PC-9 (cell line): ENCODE results near the gene PIK3R5. TPM values are rescaled to one million over a fixed set of nuclear protein-coding genes. Genes with fewer than 3 reads are reported as not detected.
"Not testable (repeated sequence)": the region's sequence is repeated elsewhere in the genome, so short reads cannot be mapped to it uniquely, and the experiment has no call there.

ENCODE experiments used
- BruUV-seq: library from RNA; stranded (reverse); fragments of 400-500 nt; replicated peaks from 2 replicates; lab custom pipeline; 2021; lab: Mats Ljungman, UMichigan
- CTCF ChIA-PET: fragments of 300-600 bp; sonication (Branson Sonifier 250); formaldehyde crosslinking; loops from one replicate; lab custom pipeline; 2022; ENCODE audit warnings: antibody characterized with exemption; lab: Charles Lee
- POLR2A ChIA-PET: fragments of 300-600 bp; sonication (Branson Sonifier 250); formaldehyde crosslinking; loops from one replicate; lab custom pipeline; 2022; ENCODE audit warnings: antibody characterized with exemption; ENCODE audit not compliant: unreplicated experiment; lab: Charles Lee
- DNase-seq, 2 experiments: peaks; one replicate each; pipeline versions ENCODE4 v3.0.0 to v3.0.0-alpha.2; 2015 to 2022; ENCODE audit warnings: mixed read lengths in 1 of 2
- H2AFZ ChIP-seq: fragments of 200-600 bp; sonication (generic); 2 replicates; pipeline ENCODE4 v1.8.1; 2017; ENCODE audit warnings: antibody characterized with exemption
- H3F3A ChIP-seq: fragments of 200-600 bp; sonication (generic); 2 replicates; pipeline ENCODE4 v1.8.1; 2017; ENCODE audit warnings: antibody characterized with exemption, mild to moderate bottlenecking, low read depth; ENCODE audit not compliant: insufficient read depth
- H3K27ac ChIP-seq: fragments of 200-600 bp; sonication (generic); 2 replicates; pipeline ENCODE4 v1.6.1; 2016; ENCODE audit warnings: mixed run types
- H3K27me3 ChIP-seq: fragments of 200-600 bp; sonication (generic); 2 replicates; pipeline ENCODE4 v1.6.1; 2016; ENCODE audit warnings: low read depth, mixed run types; ENCODE audit not compliant: insufficient read depth
- H3K36me3 ChIP-seq: fragments of 200-600 bp; sonication (generic); 2 replicates; pipeline ENCODE4 v1.6.1; 2016; ENCODE audit warnings: low read depth, mixed run types
- H3K4me1 ChIP-seq: fragments of 200-600 bp; sonication (generic); replicated peaks from 2 replicates; pipeline ENCODE4 v1.6.1; 2016; ENCODE audit warnings: mixed run types; ENCODE audit not compliant: insufficient read depth
- H3K4me2 ChIP-seq: fragments of 200-600 bp; sonication (generic); 2 replicates; pipeline ENCODE4 v1.6.1; 2017; ENCODE audit warnings: mixed run types
- H3K4me3 ChIP-seq: fragments of 200-600 bp; sonication (generic); 2 replicates; pipeline ENCODE4 v1.6.1; 2016; ENCODE audit warnings: mixed run types
- H3K79me2 ChIP-seq: fragments of 200-600 bp; sonication (generic); 2 replicates; pipeline ENCODE4 v1.6.1; 2017; ENCODE audit warnings: low read depth, mixed run types
- H3K9me2 ChIP-seq: fragments of 200-600 bp; sonication (generic); 2 replicates; pipeline ENCODE4 v1.8.1; 2017; ENCODE audit warnings: mild to moderate bottlenecking; ENCODE audit not compliant: insufficient read depth
- H3K9me3 ChIP-seq: fragments of 200-600 bp; sonication (generic); 2 replicates; pipeline ENCODE4 v1.8.1; 2016; ENCODE audit warnings: low read depth; ENCODE audit not compliant: insufficient read depth
- H4K20me1 ChIP-seq: fragments of 200-600 bp; sonication (generic); 2 replicates; pipeline ENCODE4 v1.8.1; 2017; ENCODE audit not compliant: insufficient read depth
- EZH2 ChIP-seq: fragments of 200-600 bp; sonication (generic); IDR thresholded peaks from 2 replicates; pipeline ENCODE4 v1.8.0; 2017; ENCODE audit warnings: antibody characterized with exemption, low read depth
- intact Hi-C: fragments of 100-400 bp; cut with micrococcal nuclease; formaldehyde crosslinking; loops from one replicate; pipeline ENCODE4 v1.10.0; 2022; ENCODE audit not compliant: unreplicated experiment
- total RNA-seq: library from RNA; stranded (reverse); gene quantifications from 2 replicates; pipeline ENCODE4 v1.2.3, GENCODE V29; 2021
- TF ChIP-seq, protein P1 (sequence below): fragments of 200-600 bp; sonication (generic); conservative IDR thresholded peaks from 2 replicates; pipeline ENCODE4 v1.6.1; 2017; ENCODE audit warnings: mixed run types, antibody characterized with exemption, mild to moderate bottlenecking, moderate library complexity

Gene PIK3R5
- total RNA-seq, 1 experiment from 2014 or later = not detected

DNA sequence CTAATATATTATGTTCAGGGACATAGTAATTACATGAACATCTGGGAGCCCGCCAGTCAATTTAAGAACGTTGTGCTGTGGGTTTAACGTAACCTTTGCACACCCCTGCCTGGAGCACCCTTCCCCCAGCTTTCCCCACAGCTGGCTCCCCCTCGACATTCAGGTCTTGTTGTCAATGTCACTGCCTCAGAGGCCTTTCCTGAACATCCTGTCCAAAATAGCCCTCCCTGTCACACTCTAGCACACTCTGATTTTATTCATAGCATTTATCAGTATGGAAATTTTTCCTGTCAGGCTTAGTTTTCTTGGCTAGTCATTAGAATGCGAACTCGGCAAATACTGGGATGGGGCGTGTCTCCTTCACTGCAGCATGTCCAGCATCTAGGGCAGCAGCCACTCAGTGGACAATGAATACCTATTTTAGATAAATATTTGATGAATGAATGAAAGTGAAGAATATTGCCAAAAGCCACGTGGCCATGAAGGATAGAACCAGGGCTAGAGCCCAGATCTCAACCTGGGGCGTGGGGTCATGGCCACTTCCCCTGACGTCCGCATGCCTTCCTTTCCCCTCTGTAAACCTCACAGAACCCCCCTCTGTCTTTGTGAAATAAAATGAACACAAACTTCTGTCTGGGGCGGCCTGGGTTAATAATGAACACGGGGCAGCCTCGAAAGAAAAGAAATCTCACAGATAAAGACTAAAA, 108.5 kb downstream of the PIK3R5 start:
- no peaks in the 10 kb centered on the region for H3K9me2 ChIP-seq
- H3K9me3 ChIP-seq = no peaks in the 10 kb centered on the region
- no peaks in the 10 kb centered on the region for H3K79me2 ChIP-seq
- H3K4me2 ChIP-seq = no peak overlapping the region
- intact Hi-C loops = no loop called here
- TF ChIP-seq, protein P1, sequence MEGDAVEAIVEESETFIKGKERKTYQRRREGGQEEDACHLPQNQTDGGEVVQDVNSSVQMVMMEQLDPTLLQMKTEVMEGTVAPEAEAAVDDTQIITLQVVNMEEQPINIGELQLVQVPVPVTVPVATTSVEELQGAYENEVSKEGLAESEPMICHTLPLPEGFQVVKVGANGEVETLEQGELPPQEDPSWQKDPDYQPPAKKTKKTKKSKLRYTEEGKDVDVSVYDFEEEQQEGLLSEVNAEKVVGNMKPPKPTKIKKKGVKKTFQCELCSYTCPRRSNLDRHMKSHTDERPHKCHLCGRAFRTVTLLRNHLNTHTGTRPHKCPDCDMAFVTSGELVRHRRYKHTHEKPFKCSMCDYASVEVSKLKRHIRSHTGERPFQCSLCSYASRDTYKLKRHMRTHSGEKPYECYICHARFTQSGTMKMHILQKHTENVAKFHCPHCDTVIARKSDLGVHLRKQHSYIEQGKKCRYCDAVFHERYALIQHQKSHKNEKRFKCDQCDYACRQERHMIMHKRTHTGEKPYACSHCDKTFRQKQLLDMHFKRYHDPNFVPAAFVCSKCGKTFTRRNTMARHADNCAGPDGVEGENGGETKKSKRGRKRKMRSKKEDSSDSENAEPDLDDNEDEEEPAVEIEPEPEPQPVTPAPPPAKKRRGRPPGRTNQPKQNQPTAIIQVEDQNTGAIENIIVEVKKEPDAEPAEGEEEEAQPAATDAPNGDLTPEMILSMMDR = no peak
- no peak for TF ChIP-seq EZH2
- H3K27me3 ChIP-seq = peaks cover 34% of the 10 kb centered on the region
- H3K36me3 ChIP-seq = no peaks in the 10 kb centered on the region
- H3K4me3 ChIP-seq = no peak overlapping the region
- DNase-seq = no peak
- CTCF ChIA-PET = interaction anchor here (0.6 kb wide), 1 partner anchor 22 kb away, joined by 4 read pairs; no protein-coding TSS in a partner anchor
- no peaks in the 10 kb centered on the region for H3F3A ChIP-seq
- no peak overlapping the region for H2AFZ ChIP-seq
- POLR2A ChIA-PET = no interaction called here
- H3K27ac ChIP-seq = no peak overlapping the region
- no peaks in the 10 kb centered on the region for H4K20me1 ChIP-seq
- BruUV-seq = no TSS peak
- H3K4me1 ChIP-seq = no peaks in the 10 kb centered on the region

DNA sequence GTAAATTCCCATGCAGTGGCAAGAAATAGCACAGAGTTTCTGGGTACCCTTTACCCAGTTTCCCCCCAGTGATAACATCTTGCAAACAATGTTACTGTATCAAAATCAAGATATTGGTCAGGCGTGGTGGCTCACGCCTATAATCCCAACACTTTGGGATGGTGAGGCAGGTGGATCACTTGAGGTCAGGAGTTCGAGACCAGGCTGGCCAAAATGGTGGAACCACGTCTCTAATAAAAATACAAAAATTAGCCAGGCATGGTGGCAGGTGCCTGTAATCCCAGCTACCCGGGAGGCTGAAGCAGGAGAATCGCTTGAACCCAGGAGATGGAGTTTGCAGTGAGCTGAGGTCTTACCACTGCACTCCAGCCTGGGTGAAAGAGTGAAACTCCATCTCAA, 109.3 kb downstream of the PIK3R5 start:
- H3F3A ChIP-seq, H3K4me1 ChIP-seq, H3K9me3 ChIP-seq, H3K4me2 ChIP-seq, H3K36me3 ChIP-seq, H3K4me3 ChIP-seq, H4K20me1 ChIP-seq, DNase-seq, BruUV-seq, POLR2A ChIA-PET, H2AFZ ChIP-seq, H3K79me2 ChIP-seq, intact Hi-C loops, H3K27ac ChIP-seq, H3K9me2 ChIP-seq: not testable (repeated sequence)
- peaks cover 27% of the 10 kb centered on the region for H3K27me3 ChIP-seq
- CTCF ChIA-PET = interaction anchor here (0.6 kb wide), 1 partner anchor 21 kb away, joined by 4 read pairs; no protein-coding TSS in a partner anchor

DNA sequence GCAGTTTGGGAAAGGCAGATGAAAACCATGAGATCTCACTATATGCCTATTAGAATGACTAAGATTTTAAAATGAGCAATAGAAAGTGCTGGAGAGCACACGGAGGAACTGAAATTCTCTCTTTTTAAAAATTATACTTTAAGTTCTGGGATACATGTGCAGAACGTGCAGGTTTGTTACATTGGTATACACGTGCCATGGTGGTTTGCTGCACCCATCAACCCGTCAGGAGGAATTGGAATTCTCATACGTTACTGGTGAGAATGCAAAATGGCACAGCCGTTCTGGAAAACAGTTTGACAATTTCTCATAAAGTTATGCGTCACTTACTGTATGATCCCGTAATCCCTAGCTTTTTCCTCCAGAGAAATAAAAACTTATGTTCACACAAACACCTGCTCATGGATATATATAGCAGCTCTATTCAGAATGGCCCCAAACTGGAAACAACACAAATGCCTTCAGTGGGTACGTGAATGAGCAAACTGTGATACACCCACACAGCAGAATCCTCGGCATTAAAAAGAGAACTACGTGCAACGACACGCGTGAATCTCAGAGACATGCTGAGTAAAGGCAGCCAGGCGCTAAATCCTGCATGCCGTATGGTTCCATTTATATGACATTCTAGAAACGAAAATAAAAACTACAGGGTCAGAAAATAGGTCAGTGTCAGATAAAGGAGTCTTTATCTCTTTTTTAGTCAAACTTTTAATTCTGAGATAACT, 109.9 kb downstream of the PIK3R5 start:
- Histone ChIP-seq H3K36me3 (no peaks in the 10 kb centered on the region), H4K20me1 (no peaks in the 10 kb centered on the region), H3K79me2 (no peaks in the 10 kb centered on the region), H3K9me2 (no peaks in the 10 kb centered on the region), H3K27me3 (peaks cover 27% of the 10 kb centered on the region), H2AFZ (no peak overlapping the region), H3K9me3 (no peaks in the 10 kb centered on the region), H3K4me2 (no peak overlapping the region), H3K4me1 (no peaks in the 10 kb centered on the region), H3F3A (no peaks in the 10 kb centered on the region), H3K27ac (no peak overlapping the region), H3K4me3 (no peak overlapping the region)
- BruUV-seq = no TSS peak
- CTCF ChIA-PET = no interaction called here
- TF ChIP-seq EZH2 = no peak
- TF ChIP-seq, protein P1 = no peak
- intact Hi-C loops = no loop called here
- POLR2A ChIA-PET = no interaction called here
- DNase-seq = no peak
